PFSK-1 (cell line): ENCODE measurements around the gene CHRNA7.

Experiments
- POLR2AphosphoS5 ChIP-seq: IDR thresholded peaks from 2 replicates; pipeline ENCODE4 v1.6.1; 2012; ENCODE audit warnings: low read depth, mild to moderate bottlenecking, control low read depth, low read length, moderate library complexity
- SIN3A ChIP-seq: IDR thresholded peaks from 2 replicates; pipeline ENCODE4 v1.6.1; 2012; ENCODE audit warnings: mild to moderate bottlenecking, low read length, moderate library complexity, borderline replicate concordance; ENCODE audit not compliant: insufficient read depth
- TAF1 ChIP-seq: IDR thresholded peaks from 2 replicates; pipeline ENCODE4 v1.6.1; 2012; ENCODE audit warnings: low read length, control low read depth, borderline replicate concordance; ENCODE audit not compliant: insufficient read depth
- TF ChIP-seq, protein P1 (sequence below), 2 experiments: IDR thresholded peaks; 2 replicates each; pipeline versions ENCODE4 v1.6.1 to v1.8.0; 2011 to 2012; ENCODE audit warnings: low read depth in 2 of 2, low read length in 2 of 2, control low read depth in 1 of 2, inconsistent platforms in 1 of 2, mild to moderate bottlenecking in 1 of 2, moderate library complexity in 1 of 2; ENCODE audit not compliant: insufficient read depth in 1 of 2

DNA sequence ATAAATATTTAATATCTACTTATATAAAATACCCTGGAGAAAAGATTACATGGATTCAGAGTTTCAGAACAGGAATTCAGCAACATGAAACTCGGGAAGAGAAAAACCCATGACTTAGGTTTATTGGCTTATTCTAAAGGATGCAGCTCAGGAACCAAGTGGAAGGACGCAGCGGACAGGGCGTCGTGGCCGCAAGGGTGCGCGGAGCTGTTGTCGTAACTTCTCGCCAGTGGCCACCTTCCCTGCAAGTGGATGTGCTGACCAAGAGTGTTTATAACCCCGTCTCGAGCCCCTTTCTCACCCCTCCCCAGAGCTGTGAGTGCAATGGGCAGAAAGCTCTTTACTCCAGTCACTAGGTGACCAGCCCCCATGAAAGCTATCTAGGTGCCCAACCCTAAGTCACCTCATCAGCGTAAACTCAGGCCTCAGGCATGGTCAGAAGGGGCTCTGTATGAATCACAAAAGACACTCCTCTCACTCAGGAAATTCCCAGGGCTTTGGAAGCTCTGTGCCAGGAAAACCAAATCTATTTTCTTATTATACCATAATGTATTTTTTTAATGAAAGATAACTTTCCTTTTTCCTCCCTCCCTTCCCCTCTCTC lies 77.3 kb downstream of the CHRNA7 start:
- no peak for TF ChIP-seq TAF1
- TF ChIP-seq, protein P1, sequence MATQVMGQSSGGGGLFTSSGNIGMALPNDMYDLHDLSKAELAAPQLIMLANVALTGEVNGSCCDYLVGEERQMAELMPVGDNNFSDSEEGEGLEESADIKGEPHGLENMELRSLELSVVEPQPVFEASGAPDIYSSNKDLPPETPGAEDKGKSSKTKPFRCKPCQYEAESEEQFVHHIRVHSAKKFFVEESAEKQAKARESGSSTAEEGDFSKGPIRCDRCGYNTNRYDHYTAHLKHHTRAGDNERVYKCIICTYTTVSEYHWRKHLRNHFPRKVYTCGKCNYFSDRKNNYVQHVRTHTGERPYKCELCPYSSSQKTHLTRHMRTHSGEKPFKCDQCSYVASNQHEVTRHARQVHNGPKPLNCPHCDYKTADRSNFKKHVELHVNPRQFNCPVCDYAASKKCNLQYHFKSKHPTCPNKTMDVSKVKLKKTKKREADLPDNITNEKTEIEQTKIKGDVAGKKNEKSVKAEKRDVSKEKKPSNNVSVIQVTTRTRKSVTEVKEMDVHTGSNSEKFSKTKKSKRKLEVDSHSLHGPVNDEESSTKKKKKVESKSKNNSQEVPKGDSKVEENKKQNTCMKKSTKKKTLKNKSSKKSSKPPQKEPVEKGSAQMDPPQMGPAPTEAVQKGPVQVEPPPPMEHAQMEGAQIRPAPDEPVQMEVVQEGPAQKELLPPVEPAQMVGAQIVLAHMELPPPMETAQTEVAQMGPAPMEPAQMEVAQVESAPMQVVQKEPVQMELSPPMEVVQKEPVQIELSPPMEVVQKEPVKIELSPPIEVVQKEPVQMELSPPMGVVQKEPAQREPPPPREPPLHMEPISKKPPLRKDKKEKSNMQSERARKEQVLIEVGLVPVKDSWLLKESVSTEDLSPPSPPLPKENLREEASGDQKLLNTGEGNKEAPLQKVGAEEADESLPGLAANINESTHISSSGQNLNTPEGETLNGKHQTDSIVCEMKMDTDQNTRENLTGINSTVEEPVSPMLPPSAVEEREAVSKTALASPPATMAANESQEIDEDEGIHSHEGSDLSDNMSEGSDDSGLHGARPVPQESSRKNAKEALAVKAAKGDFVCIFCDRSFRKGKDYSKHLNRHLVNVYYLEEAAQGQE (IDR thresholded peaks at IDR 0.05; ENCODE audit: insufficient read depth in 1 of 2, low read depth in 2 of 2, low read length in 2 of 2): no peak
- no peak for TF ChIP-seq POLR2AphosphoS5
- TF ChIP-seq SIN3A: no peak
